ENCODE data around the gene MAGEB4. TPM values are rescaled to one million over a fixed set of nuclear protein-coding genes. Genes with fewer than 3 reads are reported as not detected.
"Not testable (repeated sequence)": the region's sequence is repeated elsewhere in the genome, so short reads cannot be mapped to it uniquely, and the experiment has no call there.

Gene MAGEB4
- total RNA-seq, result not detected in 2 replicates

GRCh38 chrX:30241724-30242415 lies at the start of gene MAGEB4:
TSS of gene MAGEB4 (plus strand) at chrX:30242000. CDS start at chrX:30242136, 136 bp downstream.
- H3K27me3 ChIP-seq (ENCODE audit: control insufficient read depth, insufficient read depth, low read length), result no peaks in the 10 kb centered on the region
- no peak for FAIRE-seq
- no peak for TF ChIP-seq CTCF (IDR thresholded peaks at IDR 0.05; ENCODE audit: insufficient read depth, low read length, severe bottlenecking)
- H3K36me3 ChIP-seq (ENCODE audit: control insufficient read depth, insufficient read depth, low read length), result no peaks in the 10 kb centered on the region
- no peak within 1 kb of the TSS for H3K4me3 ChIP-seq (ENCODE audit: low read depth, low read length)
- DNase-seq (ENCODE audit: low read depth), result no peak

GRCh38 chrX:30193910-30194309 lies 47.9 kb upstream of the MAGEB4 start:
- H3K27me3 ChIP-seq (ENCODE audit: control insufficient read depth, insufficient read depth, low read length); H3K4me3 ChIP-seq (ENCODE audit: low read depth, low read length); FAIRE-seq: not testable (repeated sequence)

GRCh38 chrX:30196322-30196721 lies 45.5 kb upstream of the MAGEB4 start:
- H3K4me3 ChIP-seq (ENCODE audit: low read depth, low read length), result no peak overlapping the region
- no peaks in the 10 kb centered on the region for H3K36me3 ChIP-seq (ENCODE audit: control insufficient read depth, insufficient read depth, low read length)
- TF ChIP-seq CTCF (IDR thresholded peaks at IDR 0.05; ENCODE audit: insufficient read depth, low read length, severe bottlenecking), result no peak
- FAIRE-seq (no peak), DNase-seq (ENCODE audit: low read depth) (peak; percentile 2)
- H3K27me3 ChIP-seq (ENCODE audit: control insufficient read depth, insufficient read depth, low read length), result no peaks in the 10 kb centered on the region

More at GRCh38 chrX:30193910-30194309, 47.9 kb upstream of the MAGEB4 start:
- DNase-seq (ENCODE audit: low read depth); H3K36me3 ChIP-seq (ENCODE audit: control insufficient read depth, insufficient read depth, low read length): not testable (repeated sequence)

GRCh38 chrX:30212172-30212571 lies 29.6 kb upstream of the MAGEB4 start:
- no peak for DNase-seq (ENCODE audit: low read depth)
- Histone ChIP-seq H3K27me3 (ENCODE audit: control insufficient read depth, insufficient read depth, low read length) (no peaks in the 10 kb centered on the region), H3K36me3 (ENCODE audit: control insufficient read depth, insufficient read depth, low read length) (no peaks in the 10 kb centered on the region), H3K4me3 (ENCODE audit: low read depth, low read length) (no peak overlapping the region)
- FAIRE-seq, result no peak
- TF ChIP-seq CTCF (IDR thresholded peaks at IDR 0.05; ENCODE audit: insufficient read depth, low read length, severe bottlenecking), result no peak

GRCh38 chrX:30215357-30215843 lies 26.4 kb upstream of the MAGEB4 start, which contains the start of gene MAGEB2:
TSS of gene MAGEB2 (plus strand) at chrX:30215563. CDS start at chrX:30218581, 3,018 bp downstream.
- no peaks in the 10 kb centered on the region for H3K27me3 ChIP-seq (ENCODE audit: control insufficient read depth, insufficient read depth, low read length)
- no peak for FAIRE-seq
- TF ChIP-seq CTCF (IDR thresholded peaks at IDR 0.05; ENCODE audit: insufficient read depth, low read length, severe bottlenecking), result no peak
- H3K4me3 ChIP-seq (ENCODE audit: low read depth, low read length), result no peak within 1 kb of the TSS
- DNase-seq (ENCODE audit: low read depth), result no peak
- H3K36me3 ChIP-seq (ENCODE audit: control insufficient read depth, insufficient read depth, low read length), result no peaks in the 10 kb centered on the region

GRCh38 chrX:30217465-30217864 lies 24.3 kb upstream of the MAGEB4 start:
- DNase-seq (ENCODE audit: low read depth), result no peak
- H3K27me3 ChIP-seq (ENCODE audit: control insufficient read depth, insufficient read depth, low read length), result no peaks in the 10 kb centered on the region
- no peak for TF ChIP-seq CTCF (IDR thresholded peaks at IDR 0.05; ENCODE audit: insufficient read depth, low read length, severe bottlenecking)
- no peaks in the 10 kb centered on the region for H3K36me3 ChIP-seq (ENCODE audit: control insufficient read depth, insufficient read depth, low read length)
- FAIRE-seq, result peak; percentile 23
- no peak overlapping the region for H3K4me3 ChIP-seq (ENCODE audit: low read depth, low read length)
